ENCODE results near the gene CHTF18. TPM values are rescaled to one million over a fixed set of nuclear protein-coding genes. Genes with fewer than 3 reads are reported as not detected.

Gene CHTF18
- total RNA-seq, 1 donor from 2014 or later, result 11.3 TPM

GRCh38 chr16:840561-841454 lies 52.4 kb downstream of the CHTF18 start:
- intact Hi-C loops (cut with DNase I), result no loop called here
- no peak for DNase-seq
- ATAC-seq, result no peak

GRCh38 chr16:841455-842060 lies 53.1 kb downstream of the CHTF18 start:
- H3K27ac ChIP-seq, result no peak overlapping the region
- H3K4me3 ChIP-seq, result no peak overlapping the region
- intact Hi-C loops (cut with DNase I), result no loop called here
- ATAC-seq (no peak), DNase-seq (no peak)
- H3K4me1 ChIP-seq, result no peaks in the 10 kb centered on the region
- H3K27me3 ChIP-seq (ENCODE audit: low read depth), result peaks cover 15% of the 10 kb centered on the region
- H3K9me3 ChIP-seq, result peaks cover 6% of the 10 kb centered on the region
- TF ChIP-seq CTCF (IDR thresholded peaks at IDR 0.05), result no peak
- H3K36me3 ChIP-seq, result no peaks in the 10 kb centered on the region

More at GRCh38 chr16:840561-841454, 52.4 kb downstream of the CHTF18 start:
- Histone ChIP-seq H3K9me3 (peaks cover 13% of the 10 kb centered on the region), H3K36me3 (no peaks in the 10 kb centered on the region), H3K27me3 (ENCODE audit: low read depth) (peaks cover 15% of the 10 kb centered on the region), H3K27ac (no peak overlapping the region), H3K4me3 (no peak overlapping the region), H3K4me1 (no peaks in the 10 kb centered on the region)
- TF ChIP-seq CTCF (IDR thresholded peaks at IDR 0.05), result no peak

- Histone ChIP-seq H3K4me3 (no peak overlapping the region), H3K9me3 (peaks cover under 1% of the 10 kb centered on the region), H3K27me3 (ENCODE audit: low read depth) (peaks cover 15% of the 10 kb centered on the region), H3K27ac (no peak overlapping the region), H3K36me3 (no peaks in the 10 kb centered on the region), H3K4me1 (no peaks in the 10 kb centered on the region)
- DNase-seq (no peak), ATAC-seq (peak in 1 of 2 donors; percentile 39)
- no peak for TF ChIP-seq CTCF (IDR thresholded peaks at IDR 0.05)
- intact Hi-C loops (cut with DNase I), result no loop called here
Observed at GRCh38 chr16:842061-842476, 53.6 kb downstream of the CHTF18 start.

- Histone ChIP-seq H3K9me3 (no peaks in the 10 kb centered on the region), H3K36me3 (no peaks in the 10 kb centered on the region), H3K27ac (no peak overlapping the region), H3K27me3 (ENCODE audit: low read depth) (peaks cover 15% of the 10 kb centered on the region), H3K4me3 (no peak overlapping the region), H3K4me1 (no peaks in the 10 kb centered on the region)
- TF ChIP-seq CTCF (IDR thresholded peaks at IDR 0.05), result no peak
- intact Hi-C loops (cut with DNase I), result no loop called here
- DNase-seq, result no peak
- no peak for ATAC-seq
Observed at GRCh38 chr16:842711-843560, 54.5 kb downstream of the CHTF18 start.

GRCh38 chr16:843771-844170 lies 55.4 kb downstream of the CHTF18 start:
- Histone ChIP-seq H3K36me3 (no peaks in the 10 kb centered on the region), H3K27ac (no peak overlapping the region), H3K9me3 (no peaks in the 10 kb centered on the region), H3K4me3 (no peak overlapping the region), H3K4me1 (no peaks in the 10 kb centered on the region), H3K27me3 (ENCODE audit: low read depth) (peaks cover 15% of the 10 kb centered on the region)
- DNase-seq, result no peak
- no peak for ATAC-seq
- intact Hi-C loops (cut with DNase I), result no loop called here
- TF ChIP-seq CTCF (IDR thresholded peaks at IDR 0.05), result no peak

All from lower lobe of right lung (tissue), 2 donors.